GM10266 (cell line): Measurements from ENCODE around the gene SLC15A3.

Experiments used
- DNase-seq: peaks from one replicate; pipeline ENCODE4 v3.0.0; 2012; ENCODE audit errors: extremely low spot score
- CTCF ChIP-seq: IDR thresholded peaks from 2 replicates; pipeline ENCODE4 v1.5.1; 2012; ENCODE audit warnings: mild to moderate bottlenecking, low read depth; ENCODE audit not compliant: control insufficient read depth, insufficient read depth; ENCODE audit errors: missing control alignments

The SLC15A3 gene

GRCh38 chr11:60934790-60935605 lies 17.0 kb downstream of the SLC15A3 start:
- no peak for DNase-seq
- no peak for TF ChIP-seq CTCF

GRCh38 chr11:60934124-60934789 lies 17.7 kb downstream of the SLC15A3 start:
- DNase-seq, result no peak
- TF ChIP-seq CTCF, result no peak

- TF ChIP-seq CTCF, result no peak
- DNase-seq, result no peak
Measured at GRCh38 chr11:60933416-60934123, 18.4 kb downstream of the SLC15A3 start.

- TF ChIP-seq CTCF, result no peak
- no peak for DNase-seq
Measured at GRCh38 chr11:60932605-60933356, 19.2 kb downstream of the SLC15A3 start.

GRCh38 chr11:60931917-60932316 lies 20.1 kb downstream of the SLC15A3 start:
- no peak for DNase-seq

GRCh38 chr11:60930394-60930793 lies 21.6 kb downstream of the SLC15A3 start:
- no peak for DNase-seq
- TF ChIP-seq CTCF, result no peak

More at GRCh38 chr11:60931917-60932316, 20.1 kb downstream of the SLC15A3 start:
- TF ChIP-seq CTCF, result no peak
